ENCODE results near the gene SERPINE3. TPM values are rescaled to one million over a fixed set of nuclear protein-coding genes. Genes with fewer than 3 reads are reported as not detected.

SERPINE3 gene
- polyA plus RNA-seq, 1 donor from 2014 or later = not detected

DNA sequence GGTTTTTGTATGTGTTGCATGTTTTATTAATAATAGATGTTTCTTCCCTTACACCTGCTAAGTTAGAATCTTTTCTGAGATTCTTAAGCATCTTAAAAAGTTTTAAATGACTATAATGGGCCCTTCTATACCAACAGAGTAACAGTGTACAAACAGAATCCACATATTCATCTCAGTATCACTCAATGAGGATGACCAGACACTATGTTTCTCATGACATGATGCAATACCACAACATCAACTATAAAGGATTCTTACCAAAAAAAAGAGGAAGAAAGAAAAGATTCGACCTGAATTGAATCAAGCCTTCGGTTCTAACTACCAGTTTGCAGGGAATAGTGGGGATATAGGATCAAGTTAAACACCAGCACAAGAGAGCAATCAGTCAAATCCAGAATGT, 56.9 kb downstream of the SERPINE3 start:
- no peaks in the 10 kb centered on the region for H3K27me3 ChIP-seq (ENCODE audit: insufficient read depth, low read depth, low read length)
- no peaks in the 10 kb centered on the region for H3K9me2 ChIP-seq (ENCODE audit: insufficient read depth, low read length)
- no peak overlapping the region for H3K4me2 ChIP-seq (ENCODE audit: low read length)
- no peaks in the 10 kb centered on the region for H4K20me1 ChIP-seq (ENCODE audit: insufficient read depth)
- H3K9ac ChIP-seq (ENCODE audit: low read length) = no peak overlapping the region
- no peaks in the 10 kb centered on the region for H3K36me3 ChIP-seq (ENCODE audit: insufficient read depth, low read length)
- no peaks in the 10 kb centered on the region for H3K79me2 ChIP-seq (replicated peaks; ENCODE audit: insufficient read depth, low read length)
- H3K9me3 ChIP-seq (ENCODE audit: low read length) = no peaks in the 10 kb centered on the region
- H3F3A ChIP-seq (ENCODE audit: insufficient read depth, low read length, poor library complexity, severe bottlenecking) = no peaks in the 10 kb centered on the region
- H2AFZ ChIP-seq (ENCODE audit: low read depth, low read length) = no peak overlapping the region
- H3K27ac ChIP-seq (ENCODE audit: low read length) = no peak overlapping the region
- H3K4me3 ChIP-seq (ENCODE audit: low read length) = no peak overlapping the region
- TF ChIP-seq, protein P1, sequence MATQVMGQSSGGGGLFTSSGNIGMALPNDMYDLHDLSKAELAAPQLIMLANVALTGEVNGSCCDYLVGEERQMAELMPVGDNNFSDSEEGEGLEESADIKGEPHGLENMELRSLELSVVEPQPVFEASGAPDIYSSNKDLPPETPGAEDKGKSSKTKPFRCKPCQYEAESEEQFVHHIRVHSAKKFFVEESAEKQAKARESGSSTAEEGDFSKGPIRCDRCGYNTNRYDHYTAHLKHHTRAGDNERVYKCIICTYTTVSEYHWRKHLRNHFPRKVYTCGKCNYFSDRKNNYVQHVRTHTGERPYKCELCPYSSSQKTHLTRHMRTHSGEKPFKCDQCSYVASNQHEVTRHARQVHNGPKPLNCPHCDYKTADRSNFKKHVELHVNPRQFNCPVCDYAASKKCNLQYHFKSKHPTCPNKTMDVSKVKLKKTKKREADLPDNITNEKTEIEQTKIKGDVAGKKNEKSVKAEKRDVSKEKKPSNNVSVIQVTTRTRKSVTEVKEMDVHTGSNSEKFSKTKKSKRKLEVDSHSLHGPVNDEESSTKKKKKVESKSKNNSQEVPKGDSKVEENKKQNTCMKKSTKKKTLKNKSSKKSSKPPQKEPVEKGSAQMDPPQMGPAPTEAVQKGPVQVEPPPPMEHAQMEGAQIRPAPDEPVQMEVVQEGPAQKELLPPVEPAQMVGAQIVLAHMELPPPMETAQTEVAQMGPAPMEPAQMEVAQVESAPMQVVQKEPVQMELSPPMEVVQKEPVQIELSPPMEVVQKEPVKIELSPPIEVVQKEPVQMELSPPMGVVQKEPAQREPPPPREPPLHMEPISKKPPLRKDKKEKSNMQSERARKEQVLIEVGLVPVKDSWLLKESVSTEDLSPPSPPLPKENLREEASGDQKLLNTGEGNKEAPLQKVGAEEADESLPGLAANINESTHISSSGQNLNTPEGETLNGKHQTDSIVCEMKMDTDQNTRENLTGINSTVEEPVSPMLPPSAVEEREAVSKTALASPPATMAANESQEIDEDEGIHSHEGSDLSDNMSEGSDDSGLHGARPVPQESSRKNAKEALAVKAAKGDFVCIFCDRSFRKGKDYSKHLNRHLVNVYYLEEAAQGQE (IDR thresholded peaks at IDR 0.05; ENCODE audit: borderline replicate concordance) = no peak
- TF ChIP-seq RAD21 (conservative IDR thresholded peaks at IDR 0.05) = no peak
- TF ChIP-seq EP300 (conservative IDR thresholded peaks at IDR 0.05; ENCODE audit: poor library complexity, severe bottlenecking) = no peak
- no peak for TF ChIP-seq TAF1 (IDR thresholded peaks at IDR 0.05; ENCODE audit: low read depth)
- TF ChIP-seq MXI1 (conservative IDR thresholded peaks at IDR 0.05; ENCODE audit: poor library complexity, severe bottlenecking) = no peak
- no peak for TF ChIP-seq EZH2 (IDR thresholded peaks at IDR 0.05; ENCODE audit: borderline replicate concordance, insufficient read depth, low read length, poor library complexity, severe bottlenecking)
- no peak for TF ChIP-seq SMC3 (conservative IDR thresholded peaks at IDR 0.05; ENCODE audit: poor library complexity)

DNA sequence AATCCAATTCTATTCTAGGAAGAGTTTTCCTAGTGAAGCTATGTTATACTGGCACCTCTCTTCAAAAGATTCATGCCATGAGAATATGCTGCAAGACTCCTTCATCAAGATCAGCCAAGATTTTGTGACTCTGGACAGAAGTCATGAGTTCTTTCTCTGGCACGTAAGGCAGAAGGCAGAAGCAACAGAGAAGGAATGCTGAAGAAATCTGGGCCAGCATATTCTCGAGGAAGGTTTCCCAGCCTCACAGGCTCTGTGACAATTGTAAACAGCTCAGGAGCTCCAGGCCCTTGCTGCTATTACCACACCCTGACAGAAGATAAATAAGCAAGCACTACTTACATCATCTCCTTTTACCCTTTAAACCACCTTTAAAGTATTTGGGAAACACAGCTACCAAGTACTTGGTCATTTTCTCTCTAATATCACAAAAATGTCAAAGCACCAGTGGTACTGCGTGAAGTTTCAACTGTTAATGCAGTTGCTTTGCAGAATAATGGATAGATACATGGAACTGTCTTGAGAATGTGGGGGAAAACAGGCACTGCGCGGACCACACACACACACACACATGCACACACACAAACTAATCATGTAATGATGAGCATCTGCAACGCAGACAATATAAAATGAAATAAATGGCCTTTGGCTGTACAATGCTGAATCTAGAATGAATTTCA, 57.9 kb downstream of the SERPINE3 start:
- Histone ChIP-seq H3K9me2 (ENCODE audit: insufficient read depth, low read length) (no peaks in the 10 kb centered on the region), H3K36me3 (ENCODE audit: insufficient read depth, low read length) (no peaks in the 10 kb centered on the region), H3K27me3 (ENCODE audit: insufficient read depth, low read depth, low read length) (no peaks in the 10 kb centered on the region), H3K4me2 (ENCODE audit: low read length) (no peak overlapping the region), H3K9ac (ENCODE audit: low read length) (no peak overlapping the region), H2AFZ (ENCODE audit: low read depth, low read length) (no peak overlapping the region), H3K4me3 (ENCODE audit: low read length) (no peak overlapping the region), H3K27ac (ENCODE audit: low read length) (no peak overlapping the region), H3K9me3 (ENCODE audit: low read length) (no peaks in the 10 kb centered on the region), H3F3A (ENCODE audit: insufficient read depth, low read length, poor library complexity, severe bottlenecking) (no peaks in the 10 kb centered on the region), H3K79me2 (replicated peaks; ENCODE audit: insufficient read depth, low read length) (peaks cover 5% of the 10 kb centered on the region), H4K20me1 (ENCODE audit: insufficient read depth) (no peaks in the 10 kb centered on the region)
- TF ChIP-seq, protein P1 (IDR thresholded peaks at IDR 0.05; ENCODE audit: borderline replicate concordance) = no peak
- TF ChIP-seq MXI1 (conservative IDR thresholded peaks at IDR 0.05; ENCODE audit: poor library complexity, severe bottlenecking) (no peak), POLR2AphosphoS5 (IDR thresholded peaks at IDR 0.05) (no peak), SMC3 (conservative IDR thresholded peaks at IDR 0.05; ENCODE audit: poor library complexity) (no peak), EZH2 (IDR thresholded peaks at IDR 0.05; ENCODE audit: borderline replicate concordance, insufficient read depth, low read length, poor library complexity, severe bottlenecking) (no peak)
